NCI-H146 treated with DMSO at 0.1 percent for 48 hours (cell line): ENCODE data around the gene COQ3.

Source experiments
- DNase-seq: peaks from one replicate; lab custom pipeline; 2025; ENCODE audit not compliant: unreplicated experiment; lab: John Stamatoyannopoulos, UW

Gene COQ3, protein sequence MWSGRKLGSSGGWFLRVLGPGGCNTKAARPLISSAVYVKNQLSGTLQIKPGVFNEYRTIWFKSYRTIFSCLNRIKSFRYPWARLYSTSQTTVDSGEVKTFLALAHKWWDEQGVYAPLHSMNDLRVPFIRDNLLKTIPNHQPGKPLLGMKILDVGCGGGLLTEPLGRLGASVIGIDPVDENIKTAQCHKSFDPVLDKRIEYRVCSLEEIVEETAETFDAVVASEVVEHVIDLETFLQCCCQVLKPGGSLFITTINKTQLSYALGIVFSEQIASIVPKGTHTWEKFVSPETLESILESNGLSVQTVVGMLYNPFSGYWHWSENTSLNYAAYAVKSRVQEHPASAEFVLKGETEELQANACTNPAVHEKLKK

DNA sequence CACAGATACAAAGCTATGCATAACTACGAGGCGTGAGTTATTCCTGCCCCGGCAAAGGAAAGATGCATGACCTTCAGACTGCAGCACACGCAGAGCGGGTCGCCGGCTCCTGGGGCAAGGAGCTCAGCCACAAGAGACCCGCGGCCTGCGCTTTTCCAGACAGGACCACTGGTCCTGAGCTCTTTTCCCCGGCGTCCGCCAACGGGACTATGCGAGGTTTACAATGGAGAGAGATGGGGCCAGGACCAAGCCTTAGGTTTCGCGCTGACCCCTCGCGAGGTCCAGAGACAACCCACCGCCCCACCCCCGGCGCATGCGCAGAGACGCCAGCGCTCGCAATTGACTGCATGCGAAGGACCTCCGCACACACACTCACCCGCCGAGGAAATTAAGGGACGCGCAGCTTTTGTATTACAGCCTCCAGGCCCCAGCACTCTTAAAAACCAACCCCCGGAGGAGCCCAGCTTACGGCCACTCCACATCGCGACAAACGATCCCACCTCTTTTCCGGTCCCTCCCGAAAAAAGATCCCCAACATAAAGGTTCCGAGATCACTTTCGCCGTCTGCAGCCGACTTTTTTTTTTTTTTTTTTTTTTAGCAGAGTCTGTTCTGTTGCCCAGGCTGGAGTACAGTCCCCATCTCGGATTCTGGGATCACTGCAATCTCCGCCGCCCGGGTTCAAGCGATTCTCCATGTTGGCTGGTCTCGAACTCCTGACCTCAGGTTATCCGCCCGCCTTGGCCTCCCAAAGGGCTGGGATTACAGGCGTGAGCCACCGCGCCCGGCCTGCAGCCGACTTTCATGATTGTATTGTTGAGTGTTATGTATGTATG is at the start of gene COQ3:
Gene COQ3 (minus strand): TSS at position 498 of the 834 bp plus-strand sequence. CDS start 16 bp downstream, at position 482.
- DNase-seq, result peak; percentile 62

DNA sequence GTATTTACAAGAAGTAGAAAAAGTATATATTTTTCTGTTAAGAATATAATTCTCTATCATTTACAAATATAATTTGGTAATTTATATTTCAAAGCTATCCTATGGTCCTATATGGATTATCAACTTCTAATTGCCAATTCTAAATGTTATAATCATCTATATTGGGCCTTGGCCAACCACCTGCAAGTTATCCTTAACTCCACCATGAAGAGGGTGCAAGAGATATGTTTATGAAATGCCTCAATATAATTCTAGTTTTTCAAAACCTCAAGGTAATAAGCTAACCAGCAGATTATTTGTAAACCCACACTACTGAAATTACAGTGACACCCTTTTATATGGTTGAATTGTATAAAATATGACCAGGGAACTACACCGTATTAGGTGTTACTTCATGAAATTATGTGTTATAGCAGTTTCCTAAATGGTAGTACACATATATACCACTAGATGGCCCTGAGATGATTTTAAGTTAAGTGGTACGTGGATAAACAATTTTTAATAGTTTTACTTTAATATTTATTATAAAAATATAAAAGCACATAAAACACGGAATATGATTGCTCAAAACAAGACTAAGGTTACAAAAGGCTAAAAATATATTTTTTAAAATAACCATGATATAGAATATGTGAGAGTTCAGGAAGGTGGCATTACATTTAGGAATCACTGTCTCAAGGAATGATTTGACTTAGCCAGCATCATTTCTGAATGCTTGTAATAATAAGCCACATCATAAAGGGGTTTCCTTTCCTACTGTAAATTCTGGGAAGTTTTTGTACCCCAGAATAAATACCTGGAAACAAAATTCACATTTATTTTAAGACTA is 40.9 kb upstream of the COQ3 start:
- DNase-seq, result peak; percentile 4

DNA sequence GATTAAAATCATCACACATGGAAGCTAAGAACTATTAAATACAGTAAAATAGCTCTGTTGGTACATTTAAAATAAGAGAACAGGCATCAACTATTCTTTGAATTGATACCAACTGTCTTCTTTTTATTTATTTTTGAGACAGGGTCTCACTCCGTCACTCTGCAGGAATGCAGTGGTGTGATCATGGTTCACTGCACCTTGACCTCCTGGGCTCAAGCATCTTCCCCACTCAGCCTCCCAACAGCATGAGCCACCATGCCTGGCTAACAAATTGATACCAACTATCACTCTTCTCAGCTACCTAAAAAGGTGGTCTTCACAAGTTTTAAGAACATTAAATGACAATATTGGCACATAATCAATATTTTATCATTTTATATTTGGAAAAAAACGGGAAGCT is 38.9 kb upstream of the COQ3 start:
- DNase-seq, result no peak

DNA sequence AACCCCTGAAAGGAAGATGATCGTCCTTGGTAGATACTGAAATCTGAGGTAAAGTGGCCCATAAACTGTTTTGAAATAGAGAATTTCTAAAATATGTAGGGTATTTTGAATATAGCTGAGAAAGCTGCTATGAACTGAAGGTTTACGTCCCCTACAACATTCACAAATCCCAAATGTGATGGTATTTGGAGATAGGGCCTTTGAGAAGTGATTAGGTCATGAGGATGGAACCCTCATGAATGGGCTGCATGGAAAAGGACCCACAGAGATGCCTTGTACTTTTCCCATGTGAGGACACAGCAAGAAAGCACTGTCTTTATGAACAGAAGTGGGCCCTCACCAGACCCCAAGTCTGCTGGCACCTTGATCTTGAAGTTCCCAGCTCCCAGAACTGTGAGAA is 37.9 kb upstream of the COQ3 start:
- no peak for DNase-seq

DNA sequence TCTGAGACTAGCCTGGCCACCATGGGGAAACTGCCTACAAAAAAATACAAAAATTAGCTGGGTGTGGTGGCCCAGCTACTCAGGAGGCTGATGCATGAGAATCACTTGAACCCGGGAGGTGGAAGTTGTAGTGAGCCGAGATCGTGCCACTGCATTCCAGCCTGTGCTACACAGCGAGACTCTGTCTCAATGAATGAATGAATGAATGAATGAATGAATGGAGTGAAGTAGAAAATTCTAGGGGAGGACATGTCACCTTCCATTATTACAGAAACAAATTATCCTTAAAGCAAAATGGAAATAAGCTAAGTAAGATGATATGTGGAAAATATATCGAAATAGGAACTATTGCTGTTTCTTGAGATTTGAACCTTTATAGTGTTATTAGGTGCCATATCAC is 34.0 kb upstream of the COQ3 start:
- DNase-seq, result no peak

DNA sequence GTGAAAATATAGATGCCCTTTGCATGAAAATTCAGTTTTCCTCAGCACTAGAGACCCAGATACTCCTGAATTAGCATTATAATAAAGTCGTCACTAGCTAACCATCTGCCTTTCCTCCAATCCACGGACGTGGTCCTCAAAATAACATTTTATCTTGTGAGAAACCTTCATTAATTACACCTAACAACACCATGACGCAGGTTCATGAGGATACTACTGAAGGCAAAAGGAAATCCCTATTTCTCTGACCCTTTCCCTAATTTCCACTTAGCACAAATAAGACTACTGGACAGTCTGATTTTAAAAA is 32.4 kb upstream of the COQ3 start:
- DNase-seq, result no peak

DNA sequence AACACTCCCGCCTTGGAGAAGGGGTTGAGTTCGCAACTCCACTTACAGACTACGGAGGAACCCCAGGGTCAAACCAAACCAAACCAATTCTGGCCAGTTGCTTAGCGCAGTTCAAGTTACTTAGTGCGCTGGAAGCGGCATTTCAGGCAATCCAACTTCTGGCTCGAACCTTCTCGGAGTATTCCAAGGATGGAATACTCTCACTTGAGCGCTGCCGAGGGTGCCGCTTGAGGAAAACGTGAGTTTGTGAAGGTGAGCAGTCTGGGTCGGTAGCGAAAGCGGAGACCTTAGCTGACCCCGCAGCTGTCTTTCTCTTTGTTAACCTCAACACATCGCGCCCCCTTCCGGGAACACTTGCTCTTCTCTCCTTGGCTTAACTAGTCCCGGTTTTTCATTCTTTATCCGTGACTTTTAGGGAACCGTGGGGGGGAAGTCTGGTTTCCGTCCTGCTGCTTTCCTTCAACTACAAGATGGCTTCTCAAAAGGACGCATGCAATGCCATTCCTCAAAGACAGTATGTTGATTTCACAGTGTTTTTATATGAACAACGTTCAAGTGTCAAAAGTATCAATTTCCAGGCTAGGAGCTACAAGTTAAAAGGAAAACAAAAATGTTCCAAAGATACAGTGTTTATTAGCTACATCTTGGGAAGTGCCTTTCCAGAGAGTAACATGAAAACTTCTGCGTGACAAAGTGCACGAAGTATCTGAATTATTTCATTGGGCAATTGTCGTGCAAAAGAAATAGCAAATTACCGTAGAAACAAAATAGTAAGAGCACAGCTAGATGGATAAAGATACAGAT is 31.9 kb upstream of the COQ3 start:
- peak; percentile 89 for DNase-seq

DNA sequence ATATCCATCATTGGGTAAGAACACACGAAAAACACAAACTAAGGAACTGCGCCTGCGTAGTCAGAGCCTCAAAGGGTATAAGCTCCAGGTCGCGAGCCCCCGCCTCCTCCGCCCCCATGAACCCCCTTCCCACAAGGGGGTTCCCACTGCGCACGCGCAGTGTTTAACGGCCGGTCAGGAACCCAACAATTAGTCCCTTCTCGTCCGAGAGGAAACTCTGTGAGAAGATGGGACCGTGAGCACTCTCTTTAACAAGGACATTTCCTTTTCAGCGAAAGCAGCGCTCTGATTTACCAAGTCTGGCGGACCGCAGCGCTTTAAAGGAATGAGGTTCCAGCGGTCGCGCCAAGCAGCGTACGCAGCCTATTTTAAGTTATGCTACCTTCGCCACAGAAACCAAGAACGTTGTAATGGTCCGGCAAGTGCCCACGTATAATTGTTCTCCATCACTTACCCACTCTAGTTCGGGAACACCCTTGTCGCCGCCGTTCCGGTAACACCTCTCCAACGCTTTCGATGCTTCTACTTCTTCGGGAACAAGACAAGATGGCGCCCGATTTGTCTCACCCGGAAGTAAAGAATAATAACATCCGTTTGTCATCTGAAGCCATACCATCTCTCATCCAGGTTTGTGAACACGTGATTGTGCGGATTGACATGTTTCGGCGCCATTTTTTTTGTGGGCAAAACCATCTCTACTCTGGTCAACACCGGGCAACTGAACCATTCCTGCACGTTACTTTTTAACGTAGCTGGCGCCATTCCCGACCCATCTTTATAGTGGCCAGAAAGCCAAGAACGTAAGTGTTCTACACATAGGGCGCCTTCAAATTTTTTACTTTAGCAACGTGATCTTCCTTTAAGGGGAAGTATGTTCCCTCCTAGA is 31.0 kb upstream of the COQ3 start, which contains the start of gene PNISR:
Gene PNISR (minus strand): TSS at position 548 of the 886 bp plus-strand sequence. CDS start 10,649 bp downstream, outside the sequence.
- peak; percentile 94 for DNase-seq

DNA sequence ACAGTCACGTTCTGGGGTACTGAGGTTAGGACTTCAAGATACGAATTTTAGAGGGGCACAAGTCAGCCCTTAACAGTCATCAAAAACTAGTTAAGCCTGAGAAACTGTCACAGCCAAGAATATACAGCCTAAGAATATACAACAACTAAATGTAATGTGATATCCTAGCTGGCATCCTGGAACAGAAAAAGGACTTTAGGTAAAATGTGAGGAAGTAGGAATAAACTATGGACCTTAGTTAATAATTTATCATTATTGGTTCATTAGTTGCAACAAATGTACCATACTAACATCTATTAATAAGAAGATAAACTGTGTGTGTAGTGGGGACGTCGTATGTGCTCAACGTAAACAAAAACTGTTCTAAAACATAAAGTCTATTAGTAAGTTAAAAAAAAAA is 30.0 kb upstream of the COQ3 start:
- no peak for DNase-seq

DNA sequence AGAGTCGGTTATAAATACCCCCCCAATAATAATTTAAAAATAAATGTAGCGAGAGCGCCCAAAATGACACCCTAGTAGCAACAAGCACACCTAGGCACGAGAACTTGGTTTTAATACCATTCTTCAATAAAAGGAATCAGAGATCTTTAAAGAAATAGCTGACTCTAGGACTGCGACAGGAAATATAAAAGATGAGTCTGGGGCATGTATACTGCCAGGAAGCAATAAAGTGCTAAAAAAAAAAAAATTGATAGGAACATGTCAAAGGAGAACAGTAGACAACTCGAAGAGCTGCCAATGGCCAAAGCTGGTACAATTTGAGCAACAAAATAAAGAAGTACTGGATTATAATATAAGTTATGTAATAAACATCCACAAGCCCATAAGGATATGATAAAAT is 28.9 kb upstream of the COQ3 start:
- DNase-seq, result no peak

DNA sequence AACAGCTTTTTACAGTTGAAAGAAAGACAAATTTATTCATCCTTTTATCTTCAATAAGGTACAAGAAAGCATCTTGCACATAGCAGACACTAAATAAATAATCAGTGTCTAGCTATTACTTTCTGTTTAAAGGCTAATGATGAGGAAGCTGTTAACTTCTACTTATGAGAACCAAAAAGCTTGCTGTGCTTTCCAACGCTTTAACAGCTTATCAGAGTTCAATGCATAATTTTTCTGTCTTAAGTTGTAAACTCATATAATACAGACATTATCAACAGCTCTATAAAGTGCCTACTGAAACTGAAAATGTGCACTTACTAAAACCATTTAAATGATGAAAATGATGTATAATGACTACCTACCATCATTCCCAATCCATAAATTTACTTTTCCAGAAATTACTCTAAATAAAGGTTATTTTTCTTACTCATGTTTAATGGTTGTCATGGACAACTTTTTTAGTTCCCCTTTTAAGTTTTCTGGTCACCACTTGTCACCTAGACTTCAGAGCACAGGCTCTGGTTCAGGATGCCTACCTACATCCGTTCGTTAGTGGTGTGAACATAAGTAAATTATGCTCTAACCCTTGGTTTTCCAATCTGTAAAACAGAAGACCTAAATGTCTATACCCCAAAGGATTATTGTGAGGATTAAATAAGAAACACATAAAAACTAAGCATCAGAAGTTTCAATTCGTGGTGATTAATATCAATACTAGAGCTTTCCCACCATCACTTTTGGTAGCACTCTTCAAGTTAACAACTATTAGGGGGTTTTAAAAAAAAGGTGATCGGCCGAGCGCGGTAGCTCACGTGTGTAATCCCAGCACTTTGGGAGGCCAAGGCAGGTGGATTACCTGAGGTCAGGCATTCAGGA is 23.1 kb upstream of the COQ3 start:
- DNase-seq, result no peak

DNA sequence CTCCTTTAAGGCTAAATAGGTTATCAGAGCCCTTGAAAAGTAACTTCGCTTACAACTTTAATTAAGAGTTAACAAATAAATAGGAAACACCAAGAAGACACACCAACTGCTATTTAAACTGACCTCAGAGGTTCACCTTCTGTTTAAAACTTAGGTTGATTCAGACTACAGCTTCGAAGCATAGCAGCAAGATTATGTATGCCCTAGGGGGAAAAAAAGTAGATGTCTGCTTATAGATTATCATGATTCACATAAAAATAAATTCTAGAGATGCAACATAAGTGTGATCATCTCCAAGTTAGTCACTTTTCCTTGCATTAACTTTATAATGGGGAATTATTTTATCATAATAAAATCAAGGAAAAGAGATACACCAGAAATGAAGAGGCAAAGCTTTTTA is 22.2 kb upstream of the COQ3 start:
- DNase-seq, result no peak

DNA sequence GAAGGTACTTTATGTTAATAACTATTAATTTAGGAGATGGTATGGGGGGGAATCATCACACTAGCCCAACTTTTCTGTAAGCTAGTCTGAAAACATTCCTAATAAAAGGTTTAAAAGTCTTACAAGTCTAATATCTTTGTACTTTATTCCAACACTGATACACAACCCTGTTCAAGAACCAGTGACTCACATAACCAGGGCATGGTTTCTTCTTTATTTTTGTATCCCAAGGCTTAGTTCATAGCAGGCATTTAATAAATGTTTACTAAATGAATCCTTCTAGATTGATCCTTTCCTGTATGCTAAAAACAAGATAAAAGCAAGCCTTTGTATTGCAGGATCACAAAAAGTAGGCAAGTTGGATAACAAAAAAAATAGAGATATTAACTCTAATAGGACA is 21.5 kb upstream of the COQ3 start:
- no peak for DNase-seq

DNA sequence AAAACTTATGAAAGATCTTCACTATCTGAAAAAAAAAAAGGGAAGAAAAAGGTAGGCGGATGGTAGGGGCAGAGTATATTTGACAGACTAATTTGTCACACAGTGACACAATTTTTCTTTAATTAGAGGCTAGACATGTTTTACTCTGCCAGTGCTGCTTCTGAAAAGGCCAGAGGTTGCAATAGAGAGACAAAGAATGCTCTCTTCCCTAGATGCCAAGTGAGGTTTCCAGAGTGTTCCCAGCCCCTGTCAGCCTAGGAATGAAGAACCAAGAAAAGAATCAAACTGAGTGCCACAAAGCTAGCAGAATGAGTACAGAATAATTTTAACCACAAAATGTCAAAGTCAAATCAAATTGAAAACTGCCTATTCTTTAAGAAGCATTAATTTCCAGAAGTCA is 18.1 kb upstream of the COQ3 start:
- DNase-seq, result no peak

DNA sequence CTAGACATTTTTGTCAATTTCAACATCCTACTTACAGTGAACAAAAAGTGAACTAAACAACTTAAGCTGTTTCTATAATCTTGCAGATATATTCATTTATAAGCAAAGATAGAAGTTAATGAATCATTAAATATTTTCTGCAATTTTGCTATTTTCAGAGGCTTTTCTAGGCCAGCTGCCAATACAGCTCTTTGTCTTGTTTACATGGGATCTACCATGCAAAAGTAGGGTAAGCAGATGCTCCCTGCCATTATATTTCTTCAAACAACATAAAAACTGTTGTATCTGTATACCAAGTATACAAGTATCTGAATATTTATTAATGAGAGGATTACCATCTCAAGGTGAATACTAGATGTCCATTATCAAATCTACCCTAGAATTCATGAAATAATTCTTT is 15.7 kb upstream of the COQ3 start:
- DNase-seq, result no peak

DNA sequence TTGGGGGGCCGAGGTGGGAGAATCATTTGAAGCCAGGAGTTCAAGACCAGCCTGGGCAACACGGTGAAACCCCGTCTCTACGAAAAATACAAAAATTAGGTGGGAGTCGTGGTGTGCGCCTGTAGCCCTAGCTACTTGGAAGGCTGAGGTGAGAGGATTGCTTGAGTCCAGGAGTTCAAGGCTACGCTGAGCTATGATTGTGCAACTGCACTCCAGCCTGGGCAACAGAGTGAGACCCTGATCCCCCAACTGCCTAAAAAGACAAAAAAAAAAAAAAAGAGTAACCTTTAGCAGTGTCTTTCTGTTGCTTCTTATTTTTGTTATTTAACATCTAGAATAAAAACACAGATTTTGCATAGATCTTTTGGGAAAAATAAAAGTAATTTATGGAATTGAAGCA is 13.1 kb upstream of the COQ3 start:
- DNase-seq, result no peak

DNA sequence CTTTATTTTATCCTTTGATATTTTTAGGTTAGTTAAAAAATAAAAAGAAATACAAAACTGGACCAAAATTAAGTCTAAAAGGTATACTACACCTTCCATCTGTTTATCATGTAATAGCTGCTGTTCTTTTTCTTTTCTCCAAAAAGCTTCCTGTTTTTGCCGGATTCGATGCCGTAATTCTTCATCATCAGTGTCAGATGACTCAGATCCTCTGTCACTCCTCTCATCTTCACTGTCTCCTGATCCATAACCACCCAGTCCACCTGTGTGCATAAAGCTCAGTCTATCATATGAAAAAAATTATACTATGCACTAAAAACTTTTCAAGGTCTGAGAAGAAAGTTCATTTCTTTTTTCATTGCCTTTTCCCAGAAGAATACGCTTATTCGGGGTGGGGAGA is 8.5 kb upstream of the COQ3 start:
- DNase-seq, result no peak

DNA sequence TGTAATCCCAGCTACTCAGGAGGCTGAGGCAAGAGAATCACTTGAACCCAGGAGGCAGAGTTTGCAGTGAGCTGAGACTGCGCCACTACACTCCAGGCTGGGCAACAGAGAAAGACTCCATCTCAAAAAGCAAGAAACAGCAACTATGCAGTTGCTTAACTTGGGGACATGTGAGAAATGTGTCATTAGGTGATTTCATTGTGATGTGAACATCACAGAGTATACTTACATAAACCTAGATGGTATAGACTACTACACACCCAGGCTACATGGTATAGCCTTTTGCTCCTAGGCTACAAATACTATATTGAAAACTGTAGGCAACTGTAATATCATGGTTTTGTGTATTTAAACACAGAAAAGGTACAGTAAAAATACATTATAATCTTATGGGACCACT is 3.3 kb upstream of the COQ3 start:
- DNase-seq, result no peak

DNA sequence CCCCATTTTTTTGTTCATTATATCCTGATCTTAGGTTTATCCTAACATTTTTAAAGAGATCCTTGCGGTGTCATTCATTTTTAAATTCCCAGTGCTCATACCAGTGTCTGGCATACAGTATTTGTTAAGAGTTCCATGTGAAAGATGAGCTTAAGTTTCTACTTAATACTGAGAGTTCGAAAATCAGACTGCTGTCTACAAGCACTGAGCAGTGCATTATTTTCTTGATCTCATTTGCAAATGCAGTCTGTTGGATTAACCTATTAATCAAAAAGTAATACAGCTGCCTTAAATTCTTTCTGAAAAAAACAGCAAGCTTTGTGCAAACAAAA is 663 bp downstream of the COQ3 start:
- DNase-seq, result no peak
